HG02623 (cell line): ENCODE measurements around the gene PRKAG2.

Experiments used
- ATAC-seq: cut with Tn5 transposase; IDR thresholded peaks from one replicate; pipeline ENCODE4 v1.9.1; 2021; ENCODE audit warnings: moderate library complexity; ENCODE audit not compliant: unreplicated experiment

Gene PRKAG2

DNA sequence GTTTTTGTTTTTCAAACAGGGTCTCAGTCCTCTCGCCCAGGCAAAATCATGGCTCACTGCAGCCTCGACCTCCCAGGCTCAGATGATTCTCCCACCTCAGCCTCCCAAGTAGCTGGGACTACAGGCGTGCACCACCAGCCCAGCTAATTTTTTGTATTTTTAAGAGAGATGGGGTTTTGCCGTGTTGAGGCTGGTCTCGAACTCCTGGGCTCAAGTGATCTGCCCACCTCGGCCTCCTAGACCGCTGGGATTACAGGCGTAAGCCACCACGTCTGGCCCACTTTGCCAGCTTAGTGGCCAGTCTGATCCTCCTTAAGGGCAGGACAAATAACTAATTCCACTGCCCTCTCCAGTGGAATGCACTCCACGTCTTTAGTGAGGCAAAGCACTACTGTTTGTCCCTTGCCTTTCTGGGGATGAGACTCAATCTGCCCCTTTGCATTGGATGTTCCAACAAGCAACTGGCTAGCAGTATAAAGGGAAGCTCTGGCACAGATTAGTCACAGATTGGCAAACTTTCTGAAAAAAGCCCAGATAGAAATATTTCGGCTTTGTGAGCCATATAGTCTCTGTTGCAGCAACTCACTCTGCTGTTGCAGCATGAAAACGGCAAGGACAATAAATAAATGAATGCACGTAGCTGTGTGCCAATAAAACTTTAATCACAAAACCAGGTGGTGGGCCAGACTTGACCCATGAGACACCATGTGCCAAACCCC lies 213.4 kb downstream of the PRKAG2 start:
- ATAC-seq: no peak

DNA sequence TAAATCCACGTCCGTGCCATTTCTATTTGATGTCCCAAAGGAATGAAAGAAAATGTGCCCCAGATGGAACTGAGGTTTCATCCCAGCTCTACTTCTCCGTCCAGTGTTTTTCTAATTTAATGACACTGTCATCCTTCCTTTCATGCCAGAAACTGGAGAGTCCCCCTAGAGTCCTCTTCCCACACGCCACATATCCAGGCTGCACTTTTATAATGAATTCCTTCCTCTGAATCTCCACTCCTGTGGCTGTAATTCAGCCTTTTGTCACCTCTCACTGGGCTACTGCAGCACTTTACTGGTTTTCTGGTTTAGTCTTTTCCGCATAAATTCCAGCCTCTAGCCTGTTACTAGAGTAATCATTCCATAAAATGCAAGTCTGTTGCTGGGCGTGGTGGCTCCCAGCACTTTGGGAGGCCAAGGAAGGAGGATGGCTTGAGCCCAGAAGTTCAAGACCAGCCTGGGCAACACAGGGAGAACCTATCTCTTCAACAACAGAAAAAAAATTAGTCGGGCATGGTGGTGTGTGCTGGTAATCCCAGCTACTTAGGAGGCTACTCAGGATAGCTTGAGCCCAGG lies 214.6 kb downstream of the PRKAG2 start:
- no peak for ATAC-seq

DNA sequence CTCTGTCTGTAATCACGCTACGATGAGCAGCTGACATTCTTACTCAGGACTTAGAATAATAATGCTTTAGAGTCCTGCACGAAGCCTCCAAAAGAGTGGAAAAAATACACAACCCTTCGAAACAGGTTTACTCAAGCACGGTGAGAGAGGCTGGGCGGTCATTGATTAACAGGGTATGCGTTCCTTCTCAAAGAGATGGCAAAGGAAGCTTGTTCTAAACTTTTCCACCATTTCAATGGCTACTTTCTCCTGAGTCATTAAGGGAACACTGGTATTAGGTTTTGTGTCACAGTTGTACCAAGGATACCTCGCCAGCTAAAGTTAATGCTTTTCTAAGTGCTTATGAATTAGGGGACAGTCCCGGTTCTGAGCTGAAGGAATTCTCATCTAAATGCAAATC lies 215.3 kb downstream of the PRKAG2 start:
- ATAC-seq: no peak

DNA sequence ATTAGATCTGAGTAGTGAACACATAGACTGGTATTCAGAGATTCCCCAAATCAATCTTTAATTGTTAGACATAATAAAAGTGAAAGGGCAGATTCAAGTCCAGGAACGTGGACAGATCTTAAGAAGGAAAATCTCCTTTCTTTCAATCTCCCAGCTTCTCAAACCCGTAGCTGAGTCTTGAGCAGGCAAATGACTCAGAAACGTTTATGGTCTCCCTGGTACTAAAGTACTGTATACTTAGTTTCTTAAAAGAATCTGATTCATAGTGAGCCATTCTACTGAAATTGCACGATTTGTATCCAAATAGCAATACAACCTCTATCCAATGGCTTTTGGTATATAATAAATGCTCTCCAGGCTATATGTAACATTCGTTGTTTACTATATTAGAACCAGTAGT lies 216.8 kb downstream of the PRKAG2 start:
- ATAC-seq: no peak

DNA sequence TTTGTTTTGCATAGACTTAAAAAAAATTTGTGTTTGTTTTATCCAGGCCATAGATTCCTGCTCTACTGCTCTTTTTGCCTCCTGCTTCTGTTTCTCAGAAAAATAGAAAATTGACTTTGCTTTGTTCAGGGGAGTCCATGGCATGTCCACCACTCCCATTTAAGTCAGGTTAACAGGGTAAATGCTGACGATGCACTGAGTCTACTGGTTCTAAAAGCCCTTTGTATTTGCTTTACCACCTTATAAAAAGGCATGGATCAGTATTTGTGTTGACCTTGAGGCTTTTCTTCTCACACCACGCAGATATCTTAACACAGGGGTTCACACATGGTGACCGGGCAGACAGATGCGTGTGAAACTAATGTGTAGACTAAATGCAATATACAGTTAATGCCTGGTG lies 217.7 kb downstream of the PRKAG2 start:
- no peak for ATAC-seq

DNA sequence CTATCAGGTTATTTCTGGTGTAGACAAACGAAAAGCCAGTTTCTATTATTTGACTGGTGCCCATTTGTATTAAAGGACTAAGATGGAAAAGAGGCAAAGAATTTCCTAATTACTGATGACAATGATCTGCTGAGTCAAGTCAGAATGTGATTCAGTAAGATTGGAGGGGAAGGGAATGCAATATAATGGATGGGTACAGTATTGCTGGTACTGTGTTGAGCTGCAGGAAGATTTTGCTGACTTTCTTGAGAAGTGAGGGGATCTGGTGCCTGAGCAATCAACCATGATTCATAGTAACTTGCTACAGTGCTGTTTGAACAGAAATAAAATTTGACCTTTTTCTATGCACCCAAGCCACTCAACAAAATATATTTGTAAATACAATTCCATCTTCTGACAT lies 218.1 kb downstream of the PRKAG2 start:
- no peak for ATAC-seq

DNA sequence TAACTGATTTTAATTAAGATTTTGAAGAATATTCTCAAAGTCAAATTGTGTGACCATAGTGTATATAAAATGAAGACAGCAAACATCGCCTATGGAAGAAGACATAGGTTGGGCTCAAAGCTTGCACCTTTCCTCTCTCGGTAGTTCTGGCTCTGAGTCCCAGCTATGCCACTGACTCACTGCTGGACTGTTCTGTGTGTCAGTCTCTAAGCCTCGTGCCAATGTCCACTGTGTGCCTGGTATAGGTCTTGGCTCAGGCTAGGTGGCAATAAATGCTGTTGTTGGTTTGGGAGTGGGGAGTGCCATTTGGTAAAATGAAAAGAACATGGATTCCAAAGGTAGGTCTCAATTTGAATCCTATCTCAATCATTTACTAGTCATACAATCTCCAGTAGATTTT lies 219.7 kb downstream of the PRKAG2 start:
- ATAC-seq: no peak

DNA sequence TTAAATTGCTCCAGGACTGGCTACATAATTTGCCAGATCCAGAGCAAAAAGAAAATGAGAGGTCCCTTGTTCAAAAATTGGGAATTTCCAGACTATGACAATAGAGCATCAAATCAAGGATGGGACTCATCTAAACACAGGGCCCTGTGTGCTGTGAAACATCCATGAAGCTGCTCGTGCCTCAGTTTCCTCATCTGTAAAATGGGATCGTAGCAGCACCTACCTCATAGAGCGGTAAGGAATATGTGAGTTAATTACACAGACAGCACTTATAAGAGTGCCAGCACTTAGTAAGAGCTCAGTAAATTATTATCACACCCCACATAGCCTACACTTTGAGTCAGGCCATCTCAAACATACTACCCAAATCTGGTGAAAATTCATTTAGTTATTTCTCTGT lies 221.4 kb downstream of the PRKAG2 start:
- no peak for ATAC-seq

DNA sequence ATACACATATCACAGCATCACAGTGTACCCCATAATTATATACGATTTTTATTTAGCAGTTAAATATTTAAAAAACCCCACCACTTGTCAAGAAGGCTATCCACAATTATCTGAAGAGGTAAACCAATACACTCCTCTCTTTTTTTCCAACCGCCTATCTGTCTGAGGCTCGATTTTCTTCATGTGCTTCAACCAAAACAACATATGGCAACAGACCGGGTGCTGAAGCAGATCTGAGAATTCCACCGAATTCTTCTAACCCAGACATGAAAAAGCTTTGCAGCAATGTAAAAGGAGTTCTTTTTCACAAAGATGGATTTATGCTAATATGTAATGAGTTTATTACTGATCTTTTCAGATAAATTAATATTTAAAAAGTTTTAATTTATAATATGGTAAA lies 224.8 kb downstream of the PRKAG2 start:
- ATAC-seq: no peak

DNA sequence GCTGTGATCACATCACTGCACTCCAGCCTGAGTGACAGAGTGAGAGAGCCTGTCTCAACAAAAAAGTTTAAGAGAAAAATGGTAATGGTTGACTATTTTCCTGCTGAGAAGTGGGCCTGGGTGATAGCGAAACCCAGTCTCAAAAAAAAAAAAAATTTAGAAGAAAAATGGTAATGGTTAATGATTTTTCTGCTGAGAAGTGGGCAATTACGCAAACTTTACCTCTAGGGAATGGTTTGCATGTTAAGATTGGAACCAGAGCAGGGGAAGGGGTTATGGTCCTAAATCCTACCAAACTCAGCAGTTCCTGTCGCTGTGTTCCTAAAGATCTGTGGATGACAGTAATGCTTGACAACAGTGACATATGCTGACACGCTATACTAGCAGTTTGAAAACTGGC lies 226.8 kb downstream of the PRKAG2 start:
- ATAC-seq: no peak

DNA sequence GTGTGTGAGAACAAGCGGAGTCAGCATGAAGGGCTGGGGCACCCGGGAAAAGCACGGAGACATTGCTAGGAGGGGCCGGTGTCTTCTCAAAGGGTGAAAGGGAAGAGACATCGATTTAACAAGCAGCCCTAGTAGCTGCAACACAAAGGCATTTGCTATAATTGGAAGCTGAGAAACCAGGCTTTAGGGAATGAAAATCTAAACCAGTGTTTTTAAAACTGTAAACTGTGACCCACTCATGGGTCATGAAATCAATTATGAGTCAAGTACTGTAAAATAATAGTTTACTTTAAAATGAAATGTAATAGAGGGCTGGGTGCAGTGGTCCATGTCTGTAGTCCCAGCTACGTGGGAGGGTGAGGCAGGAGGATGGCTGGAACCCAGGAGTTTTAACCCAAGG lies 228.5 kb downstream of the PRKAG2 start:
- ATAC-seq: no peak

DNA sequence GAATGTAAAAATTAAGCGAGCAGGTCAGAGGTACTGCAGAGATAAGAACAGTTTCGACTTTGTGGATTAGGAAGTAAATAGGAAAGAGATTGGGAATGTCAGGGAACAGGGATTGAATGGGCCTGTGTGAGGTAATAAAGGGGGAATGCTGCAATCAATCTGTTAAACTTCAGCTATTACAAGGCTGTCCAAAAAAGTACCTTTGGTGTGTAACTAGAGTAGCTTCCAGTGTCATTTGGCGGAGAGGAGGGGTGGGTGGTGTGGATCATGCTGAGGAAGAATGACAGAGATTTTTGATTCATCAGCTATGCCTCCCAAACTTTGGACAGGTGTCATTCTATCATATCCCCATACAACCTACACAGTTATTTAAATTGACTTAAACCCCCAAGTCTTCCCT lies 229.0 kb downstream of the PRKAG2 start:
- no peak for ATAC-seq

DNA sequence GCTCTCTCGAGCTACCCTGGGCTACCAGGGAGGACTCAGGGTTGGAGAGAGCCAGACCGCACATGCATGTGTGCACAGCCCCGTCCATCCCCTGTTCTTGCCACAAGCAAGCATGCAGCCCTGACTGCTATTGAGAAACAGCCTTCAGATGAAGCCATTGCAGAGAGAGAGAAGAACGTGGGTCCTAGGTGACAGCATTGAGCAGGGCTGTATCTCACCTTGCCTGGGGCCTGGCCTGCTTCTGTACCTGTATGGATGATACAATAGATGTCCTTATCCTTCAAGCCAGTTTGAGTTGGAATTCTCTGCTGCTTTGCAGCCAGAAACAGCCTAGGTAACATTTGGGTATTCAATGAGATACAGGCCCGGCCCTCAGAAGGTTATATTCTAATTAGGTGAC lies 229.9 kb downstream of the PRKAG2 start:
- ATAC-seq: no peak

DNA sequence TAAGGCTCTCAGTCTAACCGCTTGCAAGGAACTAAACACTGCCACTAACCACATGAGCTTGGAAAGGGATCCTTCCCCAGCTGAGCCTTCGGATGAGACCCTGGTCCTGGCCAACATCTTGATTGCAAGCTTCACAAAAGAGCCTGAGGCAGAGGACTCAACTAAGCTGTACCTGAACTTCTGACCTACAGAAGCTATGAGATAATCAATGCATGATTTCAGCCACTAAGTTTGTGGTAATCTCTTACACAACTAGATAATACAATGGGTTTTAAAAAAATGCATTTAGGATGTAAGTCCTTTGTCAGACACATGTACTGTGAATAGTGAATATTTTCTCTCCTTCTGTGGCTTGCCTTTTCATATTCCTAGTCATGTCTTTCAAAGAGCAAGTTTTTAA lies 231.6 kb downstream of the PRKAG2 start:
- no peak for ATAC-seq

DNA sequence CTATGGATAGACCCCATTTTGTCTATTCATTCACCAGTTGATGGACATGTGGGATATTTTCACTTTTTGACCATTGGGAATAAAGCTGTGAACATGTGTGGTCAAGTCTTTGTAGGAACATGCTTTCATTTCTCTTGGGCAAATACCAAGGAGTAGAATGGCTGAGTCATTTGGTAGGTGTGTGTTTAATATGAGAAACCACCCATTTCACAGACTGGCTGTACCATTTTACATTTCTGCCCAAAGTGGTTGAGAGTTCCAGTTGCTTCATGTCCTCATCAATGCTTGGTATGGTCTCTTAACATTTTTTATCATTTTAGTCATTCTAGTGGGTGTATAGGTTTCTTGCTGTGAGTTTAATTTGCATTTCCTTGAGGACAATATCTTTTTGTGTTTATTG lies 232.4 kb downstream of the PRKAG2 start:
- ATAC-seq: no peak

DNA sequence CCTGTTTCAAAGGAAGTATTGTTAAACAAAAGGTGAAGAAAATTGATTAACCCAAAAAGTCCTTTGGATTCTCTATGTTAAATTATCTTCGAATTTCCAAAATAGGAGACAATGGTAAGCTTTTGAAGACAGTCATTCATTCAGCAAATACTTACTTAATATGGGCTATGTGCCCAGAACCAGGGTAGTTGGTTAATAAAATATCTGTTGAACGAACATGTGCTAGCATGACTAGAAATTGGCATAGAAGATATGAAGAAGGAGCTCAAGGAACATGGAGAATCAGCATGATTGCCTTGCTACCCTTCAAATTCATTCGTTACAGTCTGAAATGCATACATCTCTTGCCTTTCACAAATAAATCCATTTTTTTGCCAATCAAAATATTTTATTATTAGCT lies 234.2 kb downstream of the PRKAG2 start:
- no peak for ATAC-seq

DNA sequence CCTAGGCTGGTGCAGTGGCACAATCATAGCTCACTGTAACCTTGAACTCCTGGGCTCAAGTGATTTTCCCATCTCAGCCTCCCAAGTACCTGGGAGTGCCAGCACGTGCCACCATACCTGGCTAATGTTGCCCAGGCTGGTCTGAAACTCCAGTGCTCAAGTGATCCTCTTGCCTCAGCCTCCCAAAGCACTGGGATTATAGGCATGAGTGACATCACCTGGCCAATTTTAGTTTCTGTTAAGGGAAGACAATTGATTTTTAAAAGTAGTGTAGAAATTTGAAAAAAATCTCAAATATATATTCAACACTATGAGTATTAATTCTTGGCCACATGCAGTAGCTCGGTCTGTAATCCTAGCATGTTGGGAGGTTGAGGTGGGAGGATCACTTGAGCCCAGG lies 235.3 kb downstream of the PRKAG2 start:
- no peak for ATAC-seq

DNA sequence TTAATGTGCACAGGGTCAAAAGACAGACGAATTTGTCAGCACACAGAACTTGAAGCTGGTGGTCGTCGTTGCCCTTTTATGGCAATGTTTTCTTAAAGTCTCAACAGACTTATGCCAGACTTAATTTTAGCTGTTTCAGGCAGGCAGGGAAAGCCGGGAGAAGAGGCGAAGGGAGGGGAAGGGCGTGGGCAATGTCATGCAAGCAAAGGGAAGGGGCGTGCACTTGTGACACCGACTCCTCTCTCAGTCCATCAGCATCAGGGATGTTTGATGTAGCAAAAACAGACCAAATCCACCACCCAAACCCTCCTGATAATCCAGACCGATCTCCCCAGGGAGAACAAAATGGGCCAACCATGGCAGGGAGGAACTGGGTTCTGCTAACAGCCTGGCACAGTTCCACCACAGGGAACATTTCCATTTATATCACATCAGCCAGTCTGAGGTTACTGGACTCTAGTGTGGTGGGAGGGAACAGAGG lies 239.1 kb downstream of the PRKAG2 start:
- ATAC-seq: no peak

DNA sequence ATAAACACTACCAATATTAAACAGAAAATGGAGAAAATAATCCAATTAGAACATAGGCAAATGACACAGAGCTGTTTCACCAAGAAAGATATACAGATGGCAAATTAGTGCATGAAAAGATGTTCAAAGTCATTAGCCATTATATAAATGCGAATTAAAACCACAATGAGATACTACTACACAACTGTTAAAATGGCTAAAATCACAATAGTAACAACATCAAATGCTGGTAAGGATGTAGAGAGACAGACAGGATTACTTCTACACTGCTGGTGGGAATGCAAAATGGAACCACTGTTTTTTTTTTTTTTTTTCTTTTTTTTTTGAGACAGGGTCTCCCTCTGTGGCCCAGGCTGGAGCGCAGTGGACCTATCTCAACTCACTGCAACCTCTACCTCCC lies 242.3 kb downstream of the PRKAG2 start:
- ATAC-seq: no peak

DNA sequence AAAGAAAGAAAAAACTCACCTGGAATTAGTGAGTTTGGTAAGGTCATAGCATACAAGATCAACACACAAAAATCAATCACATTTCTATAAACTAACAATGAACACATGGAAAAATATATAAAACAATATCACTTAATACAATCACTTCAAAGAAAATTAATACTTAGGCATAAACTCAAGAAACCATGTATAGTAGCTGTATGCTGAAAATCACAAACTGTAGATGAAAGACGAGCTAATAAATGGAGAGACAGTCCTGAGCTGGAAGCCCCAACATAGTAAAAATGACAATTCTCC lies 243.5 kb downstream of the PRKAG2 start:
- ATAC-seq: no peak

DNA sequence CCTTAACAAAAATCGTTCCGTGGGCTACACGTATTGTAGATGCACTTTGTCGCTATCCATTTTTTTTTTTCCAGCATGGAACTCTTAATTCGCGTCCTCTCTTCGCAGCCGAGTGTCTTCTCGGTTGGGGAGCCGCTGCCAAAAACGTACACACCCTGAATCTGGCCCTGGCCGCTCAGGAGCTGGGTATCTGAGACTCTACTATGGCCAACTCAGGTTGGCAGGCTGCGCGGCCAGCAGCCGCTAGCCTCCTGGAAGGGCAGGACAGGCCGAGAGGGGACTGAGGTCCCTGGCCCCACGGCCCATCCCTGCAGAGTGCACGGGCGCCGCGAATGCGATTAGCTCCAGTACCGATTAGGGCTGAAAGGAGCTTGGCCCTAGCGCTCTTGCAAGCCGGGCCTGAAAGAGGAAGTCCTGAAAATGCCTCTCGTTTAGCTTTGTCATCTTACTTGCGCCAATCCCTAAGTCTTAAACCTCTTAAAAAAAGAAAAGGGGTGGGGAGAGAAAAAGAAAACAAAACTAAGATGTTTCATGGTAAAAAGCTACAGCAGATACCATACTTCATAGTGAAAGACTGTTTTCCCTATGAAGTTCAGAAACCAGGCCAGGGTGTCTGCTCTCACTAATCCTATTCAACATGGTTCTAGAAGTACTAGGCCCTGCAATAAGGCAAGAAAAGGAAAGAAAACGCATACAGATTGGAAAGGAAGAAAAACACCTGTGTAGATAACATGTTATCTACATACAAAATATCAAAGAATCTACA lies 244.0 kb downstream of the PRKAG2 start:
- ATAC-seq: peak; percentile 49

DNA sequence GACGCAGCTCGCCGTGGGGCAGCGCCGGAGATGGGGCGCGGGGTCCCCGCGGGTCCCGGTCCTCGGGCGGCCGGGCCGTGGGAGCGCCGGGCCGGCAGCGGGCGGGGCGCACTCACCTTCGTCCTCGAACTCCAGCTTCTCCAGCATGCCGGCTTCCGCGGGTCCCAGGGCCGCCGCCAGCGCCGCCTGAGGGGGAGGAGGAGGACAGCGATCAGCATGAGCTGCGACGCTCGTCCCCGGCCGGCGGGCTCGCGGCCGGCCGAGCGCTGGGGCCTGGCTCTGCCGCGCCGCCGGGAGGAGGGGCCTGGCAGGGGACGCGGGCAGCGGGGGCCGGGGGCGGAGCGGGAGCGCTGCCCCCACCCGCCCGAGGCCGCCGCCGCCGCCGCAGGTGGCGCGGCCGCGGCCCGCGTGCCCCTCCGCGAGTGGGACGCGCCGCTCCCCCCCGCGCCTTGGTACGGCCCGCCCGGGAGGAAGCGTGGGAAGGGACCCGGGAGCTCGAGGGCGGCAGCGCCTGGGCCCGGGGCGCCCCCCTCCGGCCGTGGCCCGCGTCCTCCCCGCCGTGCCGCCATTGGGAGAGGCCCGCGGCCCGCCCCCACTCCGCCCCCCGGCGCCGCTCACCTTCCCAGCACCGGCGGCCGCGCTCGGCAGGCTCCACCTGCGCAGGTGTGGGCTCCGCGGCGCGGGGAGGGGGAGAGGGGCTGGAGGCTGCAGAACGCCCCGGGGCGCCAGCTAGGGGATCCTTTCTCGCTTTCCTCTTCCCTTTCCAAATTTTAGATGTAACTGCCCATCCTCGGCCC lies 244.8 kb downstream of the PRKAG2 start:
- ATAC-seq: peak; percentile 70
